CD14-positive monocyte (primary cell): ENCODE measurements around the gene ZBTB1. TPM values are rescaled to one million over a fixed set of nuclear protein-coding genes. Genes with fewer than 3 reads are reported as not detected.

Source experiments
- DNase-seq, 3 donors: peaks; one replicate each; pipeline ENCODE4 v3.0.0-alpha.2; 2011 to 2022
- H2AFZ ChIP-seq: 2 replicates; pipeline ENCODE4 v1.6.0; 2012; ENCODE audit warnings: mild to moderate bottlenecking, low read depth, low read length, inconsistent platforms; ENCODE audit not compliant: insufficient read depth, poor library complexity, severe bottlenecking
- H3K27ac ChIP-seq, 2 donors: 1 replicate in 1 of 2; 2 replicates in 1 of 2; pipeline ENCODE4 v1.5.1; 2012 to 2013; ENCODE audit warnings: low read length in 2 of 2, control low read depth in 1 of 2, inconsistent platforms in 1 of 2, low read depth in 1 of 2, mild to moderate bottlenecking in 1 of 2
- H3K27me3 ChIP-seq, 2 donors: one replicate each; pipeline versions ENCODE4 v1.6.0 to v1.6.1; 2011 to 2013; ENCODE audit warnings: low read length in 2 of 2; ENCODE audit not compliant: control insufficient read depth in 2 of 2, insufficient read depth in 2 of 2
- H3K36me3 ChIP-seq, 2 donors: replicated peaks in 1 of 2; 1 replicate in 1 of 2; 2 replicates in 1 of 2; pipeline versions ENCODE4 v1.5.1 to v1.6.1; 2012 to 2013; ENCODE audit warnings: low read length in 2 of 2, control low read depth in 1 of 2, inconsistent platforms in 1 of 2, mild to moderate bottlenecking in 1 of 2; ENCODE audit not compliant: insufficient read depth in 2 of 2, control insufficient read depth in 1 of 2
- H3K4me1 ChIP-seq, 2 donors: 1 replicate in 1 of 2; 2 replicates in 1 of 2; pipeline versions ENCODE4 v1.5.1 to v1.6.1; 2012 to 2013; ENCODE audit warnings: low read length in 2 of 2, control low read depth in 1 of 2, inconsistent platforms in 1 of 2, mild to moderate bottlenecking in 1 of 2, moderate library complexity in 1 of 2; ENCODE audit not compliant: insufficient read depth in 2 of 2, control insufficient read depth in 1 of 2
- H3K4me2 ChIP-seq: replicated peaks from 2 replicates; pipeline ENCODE3; 2012; ENCODE audit warnings: low read length, moderate library complexity, mild to moderate bottlenecking; ENCODE audit not compliant: poor library complexity, severe bottlenecking; ENCODE audit errors: extremely low read depth
- H3K4me3 ChIP-seq, 3 experiments: fragments of 200-600 bp in 1 of 3; sonication (generic) in 1 of 3; replicated peaks in 1 of 3; 1 replicate in 2 of 3; 2 replicates in 1 of 3; pipeline ENCODE4 v1.5.1; 2011 to 2013; ENCODE audit warnings: low read length in 3 of 3, mild to moderate bottlenecking in 3 of 3, control low read depth in 2 of 3, low read depth in 2 of 3, inconsistent platforms in 1 of 3, moderate library complexity in 1 of 3
- H3K79me2 ChIP-seq: 2 replicates; pipeline ENCODE4 v1.6.0; 2012; ENCODE audit warnings: mild to moderate bottlenecking, control low read depth, inconsistent platforms, low read length, moderate library complexity; ENCODE audit not compliant: insufficient read depth
- H3K9ac ChIP-seq: 2 replicates; pipeline ENCODE4 v1.6.0; 2017; ENCODE audit warnings: low read length, mild to moderate bottlenecking; ENCODE audit not compliant: insufficient read depth, poor library complexity, severe bottlenecking
- H3K9me3 ChIP-seq, 2 donors: replicated peaks in 1 of 2; 1 replicate in 1 of 2; 2 replicates in 1 of 2; pipeline versions ENCODE4 v1.5.1 to v1.6.1; 2012 to 2013; ENCODE audit warnings: low read length in 2 of 2, control low read depth in 1 of 2; ENCODE audit not compliant: control insufficient read depth in 1 of 2, insufficient read depth in 1 of 2
- H4K20me1 ChIP-seq: 2 replicates; pipeline ENCODE4 v1.6.0; 2012; ENCODE audit warnings: mild to moderate bottlenecking, low read length, control low read depth, moderate library complexity; ENCODE audit not compliant: insufficient read depth
- H3K27ac Mint-ChIP-seq, 7 donors: one replicate each; pipeline ENCODE4 v1.8.0; 2020; ENCODE audit warnings: mild to moderate bottlenecking in 7 of 7, mixed read lengths in 7 of 7, moderate library complexity in 6 of 7, inconsistent platforms in 2 of 7
- H3K27me3 Mint-ChIP-seq, 3 donors: one replicate each; pipeline ENCODE4 v1.8.0; 2021 to 2022; ENCODE audit warnings: low read depth in 3 of 3, mild to moderate bottlenecking in 3 of 3, mixed read lengths in 3 of 3, moderate library complexity in 3 of 3, inconsistent platforms in 1 of 3
- H3K36me3 Mint-ChIP-seq, 2 donors: one replicate each; pipeline ENCODE4 v1.8.0; 2020; ENCODE audit warnings: mixed read lengths in 2 of 2, inconsistent platforms in 1 of 2, mild to moderate bottlenecking in 1 of 2
- H3K4me1 Mint-ChIP-seq: one replicate; pipeline ENCODE4 v1.8.0; 2020; ENCODE audit warnings: mild to moderate bottlenecking, mixed read lengths
- H3K4me3 Mint-ChIP-seq, 2 donors: one replicate each; pipeline ENCODE4 v1.8.0; 2020; ENCODE audit warnings: mild to moderate bottlenecking in 2 of 2, mixed read lengths in 2 of 2, moderate library complexity in 1 of 2
- H3K9me3 Mint-ChIP-seq, 7 donors: one replicate each; pipeline ENCODE4 v1.8.0; 2020 to 2022; ENCODE audit warnings: mixed read lengths in 7 of 7, mild to moderate bottlenecking in 6 of 7, moderate library complexity in 6 of 7, inconsistent platforms in 2 of 7
- CTCF ChIP-seq: fragments of 200-600 bp; IDR thresholded peaks from one replicate; pipeline ENCODE4 v1.8.0; 2022; ENCODE audit warnings: antibody characterized with exemption, mild to moderate bottlenecking
- WGBS: methylation state at CpG from one replicate; pipeline ENCODE4 v1.1.5; 2013; ENCODE audit warnings: missing lambda C conversion rate; ENCODE audit not compliant: insufficient coverage; 5-methylcytosine and 5-hydroxymethylcytosine counted together
- intact Hi-C, 2 donors: fragments of 100-400 bp; cut with micrococcal nuclease; formaldehyde crosslinking; loops; one replicate each; pipeline versions ENCODE4 v1.15.0 to v1.15.1; 2023
- polyA plus RNA-seq, 3 donors: library from polyadenylated mRNA; depleted of rRNA in 1 of 3; unstranded in 2 of 3; stranded (reverse) in 1 of 3; fragments of 300-500 nt in 2 of 3; fragments of >200 nt in 1 of 3; fragmentation: Illumina TruSeq in 2 of 3; gene quantifications; 1 replicate in 2 of 3; 2 replicates in 1 of 3; pipeline ENCODE4 v1.2.3, GENCODE V29; 2012 to 2021

The ZBTB1 gene
- polyA plus RNA-seq, 3 donors: 27.7 to 45.4 (median 33.4) TPM

DNA sequence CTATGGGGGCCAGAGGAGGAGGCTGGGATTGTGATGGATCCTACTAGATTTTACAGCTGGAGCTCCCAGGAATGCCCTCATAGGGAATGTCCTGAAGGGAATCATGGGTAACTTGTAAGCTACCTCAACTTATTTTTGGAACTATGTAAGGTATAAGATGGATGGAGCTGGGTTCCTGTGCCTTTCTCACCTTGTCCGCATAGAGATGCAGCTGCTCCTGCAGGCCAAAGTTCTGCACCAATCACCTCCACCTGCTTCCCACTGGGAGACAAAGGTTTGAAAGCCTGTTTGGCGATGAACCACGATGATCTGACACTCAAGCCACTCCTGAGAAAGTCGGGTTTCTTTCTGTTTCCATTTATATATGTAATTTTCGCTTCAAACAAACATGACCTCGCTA lies 39.9 kb upstream of the ZBTB1 start:
- Histone ChIP-seq H3K36me3 (peaks cover 0 to 5% of the 10 kb centered on the region in 2 donors), H3K27ac (no peak overlapping the region), H4K20me1 (no peaks in the 10 kb centered on the region), H3K9me3 (no peaks in the 10 kb centered on the region), H3K79me2 (no peaks in the 10 kb centered on the region), H3K27me3 (peaks cover 30 to 35% of the 10 kb centered on the region in 2 donors), H2AFZ (peak overlapping the region; percentile 46), H3K4me2 (peak overlapping the region; percentile 76), H3K9ac (no peak overlapping the region), H3K4me3 (peak overlapping the region in 2 of 3 experiments; percentile 14 to 66), H3K4me1 (peaks cover 17 to 18% of the 10 kb centered on the region in 2 donors)
- Mint-ChIP-seq H3K27me3 (peaks cover 24 to 38% (median 31%) of the 10 kb centered on the region in 3 donors), H3K4me3 (peak overlapping the region; percentile 74 to 91), H3K36me3 (peaks cover 15 to 29% of the 10 kb centered on the region in 2 donors), H3K27ac (no peak overlapping the region), H3K4me1 (peaks cover 23% of the 10 kb centered on the region), H3K9me3 (peaks cover 0 to 8% (median 2%) of the 10 kb centered on the region in 7 donors)
- no peak for DNase-seq
- WGBS: no CpG with 5 or more reads among the region's 6 CpGs
- no peak for TF ChIP-seq CTCF
- intact Hi-C loops: no loop called here

DNA sequence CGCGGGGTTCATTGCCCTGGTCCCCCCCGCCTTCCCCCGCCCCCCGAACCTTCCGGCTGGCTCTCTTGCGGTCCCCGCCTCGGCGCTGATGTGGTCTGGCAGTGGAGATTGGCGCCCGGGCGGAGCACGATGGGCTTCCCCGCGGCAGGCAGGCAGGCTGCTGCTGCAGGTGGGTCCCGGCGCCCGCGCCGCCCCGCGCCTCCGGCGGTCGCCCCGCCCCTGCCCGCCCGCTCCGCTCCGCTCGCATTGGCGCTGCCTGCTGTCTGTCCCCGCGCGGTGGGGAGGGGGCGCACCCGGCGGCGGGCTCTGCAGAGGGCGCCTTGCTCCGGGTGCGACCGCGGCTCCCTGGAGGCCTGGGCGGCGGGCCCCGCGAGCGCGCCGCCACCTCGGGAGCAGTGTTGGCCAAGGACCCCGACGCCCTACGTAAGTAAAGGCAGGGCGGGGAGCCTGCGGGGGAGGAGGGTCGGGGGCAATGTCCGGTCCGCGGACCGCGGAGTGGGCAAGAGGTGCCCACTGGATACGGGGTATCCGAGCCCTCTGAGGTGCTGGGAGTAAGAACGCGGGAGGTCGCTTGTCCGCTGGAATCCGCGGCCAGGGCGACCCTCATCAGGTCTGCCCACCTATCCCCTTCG lies 39.3 kb upstream of the ZBTB1 start, which contains the start of gene AKAP5:
Gene AKAP5 (plus strand): TSS at position 309 of the 632 bp plus-strand sequence. CDS start 2,896 bp downstream, outside the sequence.
- TF ChIP-seq CTCF: no peak
- no peaks in the 10 kb centered on the region for H4K20me1 ChIP-seq
- intact Hi-C loops: no loop called here
- Mint-ChIP-seq H3K36me3 (peaks cover 15 to 23% of the 10 kb centered on the region in 2 donors), H3K9me3 (peaks cover 0 to 8% (median 2%) of the 10 kb centered on the region in 7 donors), H3K27me3 (peaks cover 24 to 38% (median 31%) of the 10 kb centered on the region in 3 donors), H3K4me3 (peak within 1 kb of the TSS; percentile 74 to 96), H3K27ac (no peak within 1 kb of the TSS), H3K4me1 (peaks cover 20% of the 10 kb centered on the region)
- peaks cover 0 to 5% of the 10 kb centered on the region in 2 donors for H3K36me3 ChIP-seq
- H3K79me2 ChIP-seq: no peaks in the 10 kb centered on the region
- H3K27me3 ChIP-seq: peaks cover 30 to 35% of the 10 kb centered on the region in 2 donors
- peak within 1 kb of the TSS; percentile 46 for H2AFZ ChIP-seq
- under 1% methylated on average over 68 of the region's 74 CpGs for WGBS
- H3K9me3 ChIP-seq: no peaks in the 10 kb centered on the region
- H3K4me1 ChIP-seq: peaks cover 17% of the 10 kb centered on the region in 2 donors
- no peak within 1 kb of the TSS for H3K27ac ChIP-seq
- peak in 1 of 3 donors; percentile 7 for DNase-seq
- peak within 1 kb of the TSS; percentile 6 to 66 (median 14) for H3K4me3 ChIP-seq
- H3K9ac ChIP-seq: peak within 1 kb of the TSS; percentile 41
- H3K4me2 ChIP-seq: peak within 1 kb of the TSS; percentile 76
